Liver (tissue), 9 donors: ENCODE data around the gene CAP2. TPM values are rescaled to one million over a fixed set of nuclear protein-coding genes. Genes with fewer than 3 reads are reported as not detected.

Experiments
- DNase-seq: peaks from one replicate; pipeline ENCODE4 v3.0.0-alpha.2; 2017; ENCODE audit warnings: low spot score
- H3K27ac ChIP-seq, 2 donors: one replicate each; pipeline ENCODE4 v1.7.0; 2013; ENCODE audit warnings: inconsistent platforms in 2 of 2, low read length in 2 of 2, control low read depth in 1 of 2, low read depth in 1 of 2, mild to moderate bottlenecking in 1 of 2
- H3K27me3 ChIP-seq, 4 donors: one replicate each; pipeline versions ENCODE4 v1.6.1 to v1.7.0; 2013; ENCODE audit warnings: low read length in 3 of 4, inconsistent platforms in 1 of 4, mild to moderate bottlenecking in 1 of 4, moderate library complexity in 1 of 4; ENCODE audit not compliant: control insufficient read depth in 4 of 4, insufficient read depth in 4 of 4
- H3K36me3 ChIP-seq, 4 donors: one replicate each; pipeline versions ENCODE4 v1.6.1 to v1.7.0; 2013; ENCODE audit warnings: low read length in 3 of 4, mild to moderate bottlenecking in 3 of 4, low read depth in 1 of 4, moderate library complexity in 1 of 4; ENCODE audit not compliant: control insufficient read depth in 4 of 4, insufficient read depth in 3 of 4
- H3K4me1 ChIP-seq, 4 donors: one replicate each; pipeline versions ENCODE4 v1.6.1 to v1.7.0; 2013; ENCODE audit warnings: low read length in 3 of 4, mild to moderate bottlenecking in 3 of 4, moderate library complexity in 1 of 4; ENCODE audit not compliant: control insufficient read depth in 4 of 4, insufficient read depth in 4 of 4
- H3K4me3 ChIP-seq, 3 donors: one replicate each; pipeline versions ENCODE4 v1.6.1 to v1.7.0; 2013; ENCODE audit warnings: low read length in 3 of 3, control low read depth in 1 of 3, low read depth in 1 of 3, mild to moderate bottlenecking in 1 of 3
- H3K9ac ChIP-seq, 2 donors: one replicate each; pipeline ENCODE4 v1.7.0; 2013; ENCODE audit warnings: low read length in 2 of 2, mild to moderate bottlenecking in 2 of 2, moderate library complexity in 2 of 2, control low read depth in 1 of 2, low read depth in 1 of 2
- H3K9me3 ChIP-seq, 4 donors: one replicate each; pipeline versions ENCODE4 v1.6.1 to v1.7.0; 2013; ENCODE audit warnings: low read length in 3 of 4; ENCODE audit not compliant: control insufficient read depth in 4 of 4
- ATF3 ChIP-seq: IDR thresholded peaks from 2 replicates; pipeline ENCODE4 v1.6.1; 2016; ENCODE audit warnings: antibody characterized with exemption
- FOXA2 ChIP-seq: IDR thresholded peaks from 2 replicates; pipeline ENCODE4 v1.6.1; 2016; ENCODE audit warnings: antibody characterized with exemption
- HNF4A ChIP-seq, 2 donors: conservative IDR thresholded peaks; 2 replicates each; pipeline ENCODE4 v1.6.1; 2016; ENCODE audit warnings: antibody characterized with exemption in 2 of 2, mild to moderate bottlenecking in 2 of 2
- JUND ChIP-seq, 2 donors: IDR thresholded peaks; 2 replicates each; pipeline ENCODE4 v1.6.1; 2016; ENCODE audit warnings: antibody characterized with exemption in 2 of 2
- RAD21 ChIP-seq, 2 donors: IDR thresholded peaks; 2 replicates each; pipeline ENCODE4 v1.6.1; 2016; ENCODE audit warnings: antibody characterized with exemption in 2 of 2, mild to moderate bottlenecking in 2 of 2
- REST ChIP-seq: IDR thresholded peaks from 2 replicates; pipeline ENCODE4 v1.6.1; 2016; ENCODE audit warnings: antibody characterized with exemption, mild to moderate bottlenecking
- SP1 ChIP-seq: IDR thresholded peaks from 2 replicates; pipeline ENCODE4 v1.6.1; 2018; ENCODE audit warnings: antibody characterized with exemption, mild to moderate bottlenecking
- TAF1 ChIP-seq: conservative IDR thresholded peaks from 2 replicates; pipeline ENCODE4 v1.6.1; 2016; ENCODE audit warnings: antibody characterized with exemption, mild to moderate bottlenecking
- WGBS: extraction: QIAGEN DNeasy Blood & Tissue Kit; methylation state at CpG from one replicate; pipeline ENCODE4 v1.1.7; 2013; 5-methylcytosine and 5-hydroxymethylcytosine counted together
- polyA plus RNA-seq, 2 donors: library from polyadenylated mRNA; stranded (reverse) in 1 of 2; unstranded in 1 of 2; fragments of 200-250 nt in 1 of 2; fragments of >200 nt in 1 of 2; fragmentation: Nextera tagmentation in 1 of 2; extraction: Ambion mirVana in 1 of 2; gene quantifications; one replicate each; pipeline versions ENCODE4 v1.2.1 to v1.2.3, GENCODE V29; 2013 to 2015
- total RNA-seq, 2 donors: library from RNA; depleted of rRNA; stranded (reverse); fragments of >200 nt; gene quantifications; one replicate each; pipeline ENCODE4 v1.2.3, GENCODE V29; 2014
- donor health status: healthy.
- donor health status: healthy.
- donor health status: healthy.
- donor health status: healthy.
- donor health status: healthy.

CAP2 gene
- total and polyA plus RNA-seq, 4 donors, result 1.2 to 6.4 (median 2.5) TPM

GRCh38 chr6:17390276-17390675 lies 3.1 kb upstream of the CAP2 start:
- Histone ChIP-seq H3K36me3 (no peaks in the 10 kb centered on the region), H3K4me1 (peaks cover 0 to 10% (median 7%) of the 10 kb centered on the region in 4 donors), H3K4me3 (no peak overlapping the region), H3K27me3 (no peaks in the 10 kb centered on the region), H3K27ac (no peak overlapping the region), H3K9ac (no peak overlapping the region), H3K9me3 (no peaks in the 10 kb centered on the region)
- DNase-seq, result no peak
- WGBS, result 97% methylated on average over 3 of the region's 3 CpGs
- TF ChIP-seq JUND (IDR thresholded peaks at IDR 0.05) (no peak), RAD21 (IDR thresholded peaks at IDR 0.05) (no peak)

- no peak for DNase-seq
- Histone ChIP-seq H3K36me3 (no peaks in the 10 kb centered on the region), H3K9ac (no peak overlapping the region), H3K4me3 (no peak overlapping the region), H3K9me3 (no peaks in the 10 kb centered on the region), H3K27ac (no peak overlapping the region), H3K4me1 (peaks cover 0 to 10% (median 7%) of the 10 kb centered on the region in 4 donors), H3K27me3 (no peaks in the 10 kb centered on the region)
- TF ChIP-seq FOXA2 (no peak), RAD21 (IDR thresholded peaks at IDR 0.05) (no peak), REST (no peak), JUND (IDR thresholded peaks at IDR 0.05) (no peak)
- WGBS, result 98% methylated on average over 2 of the region's 2 CpGs
These were observed 1.4 kb upstream of the CAP2 start for GRCh38 chr6:17391976-17392375.

GRCh38 chr6:17393892-17394631 lies 667 bp downstream of the CAP2 start:
- H3K9ac ChIP-seq, result peak overlapping the region; percentile 3 to 19
- no peaks in the 10 kb centered on the region for H3K36me3 ChIP-seq
- 1% methylated on average over 55 of the region's 55 CpGs for WGBS
- H3K9me3 ChIP-seq, result no peaks in the 10 kb centered on the region
- no peak for DNase-seq
- peaks cover 3 to 10% (median 7%) of the 10 kb centered on the region in 4 donors for H3K4me1 ChIP-seq
- H3K27ac ChIP-seq, result peak overlapping the region; percentile 56 to 80
- peak overlapping the region; percentile 59 to 99 (median 72) for H3K4me3 ChIP-seq
- peak; percentile 81 to 89 for TF ChIP-seq JUND (IDR thresholded peaks at IDR 0.05)
- no peak for TF ChIP-seq TAF1
- TF ChIP-seq ATF3, result peak; percentile 73
- no peaks in the 10 kb centered on the region for H3K27me3 ChIP-seq

- H3K27me3 ChIP-seq, result no peaks in the 10 kb centered on the region
- H3K4me1 ChIP-seq, result peaks cover 3 to 10% (median 7%) of the 10 kb centered on the region in 4 donors
- no peak for TF ChIP-seq FOXA2
- TF ChIP-seq HNF4A (conservative IDR thresholded peaks at IDR 0.05), result no peak
- TF ChIP-seq SP1, result no peak
- no peak for TF ChIP-seq JUND (IDR thresholded peaks at IDR 0.05)
- H3K27ac ChIP-seq, result no peak overlapping the region
- DNase-seq, result no peak
- H3K4me3 ChIP-seq, result no peak overlapping the region
- whole genome bisulfite sequencing, result 78% methylated on average over 1 of the region's 1 CpG
- H3K9me3 ChIP-seq, result no peaks in the 10 kb centered on the region
- no peak overlapping the region for H3K9ac ChIP-seq
- H3K36me3 ChIP-seq, result no peaks in the 10 kb centered on the region
These were observed 1.7 kb downstream of the CAP2 start for GRCh38 chr6:17395112-17395511.
